Chondrocyte (in vitro differentiated cells): Measurements from ENCODE around the gene STOML1. TPM values are rescaled to one million over a fixed set of nuclear protein-coding genes. Genes with fewer than 3 reads are reported as not detected.

Experiments
- DNase-seq: peaks from one replicate; pipeline ENCODE4 v3.0.0; 2021; ENCODE audit warnings: mixed read lengths, low spot score
- H3K27ac Mint-ChIP-seq: one replicate; pipeline ENCODE4 v1.8.0; 2021; ENCODE audit warnings: mild to moderate bottlenecking, moderate library complexity, mixed read lengths; ENCODE audit not compliant: unreplicated experiment
- H3K27me3 Mint-ChIP-seq: 2 replicates; pipeline ENCODE4 v1.8.0; 2021; ENCODE audit warnings: low read depth, mixed read lengths
- H3K36me3 Mint-ChIP-seq: 2 replicates; pipeline ENCODE4 v1.8.0; 2021; ENCODE audit warnings: low read depth, mixed read lengths
- H3K4me1 Mint-ChIP-seq: 2 replicates; pipeline ENCODE4 v1.8.0; 2021; ENCODE audit warnings: low read depth, mild to moderate bottlenecking, mixed read lengths
- H3K4me3 Mint-ChIP-seq: one replicate; pipeline ENCODE4 v1.8.0; 2021; ENCODE audit warnings: mild to moderate bottlenecking, moderate library complexity, mixed read lengths; ENCODE audit not compliant: unreplicated experiment
- H3K9me3 Mint-ChIP-seq: 2 replicates; pipeline ENCODE4 v1.8.0; 2021; ENCODE audit warnings: low read depth, mixed read lengths
- total RNA-seq: library from RNA; stranded (reverse); gene quantifications from 3 replicates; pipeline ENCODE4 v1.2.1, GENCODE V29; 2021
- TF ChIP-seq, protein P1 (sequence below): fragments of 200-600 bp; sonication (generic); IDR thresholded peaks from 2 replicates; pipeline ENCODE4 v1.5.0; 2021; ENCODE audit warnings: antibody characterized with exemption, mild to moderate bottlenecking, moderate library complexity

Gene STOML1
- total RNA-seq, 1 donor from 2014 or later: 18.9 TPM

GRCh38 chr15:73994413-73994883 is 2.4 kb upstream of the STOML1 start, which contains the start of gene PML:
PML (plus strand) TSS chr15:73994716; CDS start chr15:73994813, 97 bp downstream.
- Mint-ChIP-seq H3K4me1 (peaks cover 75% of the 10 kb centered on the region), H3K36me3 (peaks cover 2% of the 10 kb centered on the region), H3K27me3 (no peaks in the 10 kb centered on the region), H3K9me3 (no peaks in the 10 kb centered on the region), H3K27ac (peak within 1 kb of the TSS; percentile 98), H3K4me3 (peak within 1 kb of the TSS; percentile 85)
- TF ChIP-seq, protein P1, sequence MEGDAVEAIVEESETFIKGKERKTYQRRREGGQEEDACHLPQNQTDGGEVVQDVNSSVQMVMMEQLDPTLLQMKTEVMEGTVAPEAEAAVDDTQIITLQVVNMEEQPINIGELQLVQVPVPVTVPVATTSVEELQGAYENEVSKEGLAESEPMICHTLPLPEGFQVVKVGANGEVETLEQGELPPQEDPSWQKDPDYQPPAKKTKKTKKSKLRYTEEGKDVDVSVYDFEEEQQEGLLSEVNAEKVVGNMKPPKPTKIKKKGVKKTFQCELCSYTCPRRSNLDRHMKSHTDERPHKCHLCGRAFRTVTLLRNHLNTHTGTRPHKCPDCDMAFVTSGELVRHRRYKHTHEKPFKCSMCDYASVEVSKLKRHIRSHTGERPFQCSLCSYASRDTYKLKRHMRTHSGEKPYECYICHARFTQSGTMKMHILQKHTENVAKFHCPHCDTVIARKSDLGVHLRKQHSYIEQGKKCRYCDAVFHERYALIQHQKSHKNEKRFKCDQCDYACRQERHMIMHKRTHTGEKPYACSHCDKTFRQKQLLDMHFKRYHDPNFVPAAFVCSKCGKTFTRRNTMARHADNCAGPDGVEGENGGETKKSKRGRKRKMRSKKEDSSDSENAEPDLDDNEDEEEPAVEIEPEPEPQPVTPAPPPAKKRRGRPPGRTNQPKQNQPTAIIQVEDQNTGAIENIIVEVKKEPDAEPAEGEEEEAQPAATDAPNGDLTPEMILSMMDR: no peak
- DNase-seq: peak; percentile 98

DNA sequence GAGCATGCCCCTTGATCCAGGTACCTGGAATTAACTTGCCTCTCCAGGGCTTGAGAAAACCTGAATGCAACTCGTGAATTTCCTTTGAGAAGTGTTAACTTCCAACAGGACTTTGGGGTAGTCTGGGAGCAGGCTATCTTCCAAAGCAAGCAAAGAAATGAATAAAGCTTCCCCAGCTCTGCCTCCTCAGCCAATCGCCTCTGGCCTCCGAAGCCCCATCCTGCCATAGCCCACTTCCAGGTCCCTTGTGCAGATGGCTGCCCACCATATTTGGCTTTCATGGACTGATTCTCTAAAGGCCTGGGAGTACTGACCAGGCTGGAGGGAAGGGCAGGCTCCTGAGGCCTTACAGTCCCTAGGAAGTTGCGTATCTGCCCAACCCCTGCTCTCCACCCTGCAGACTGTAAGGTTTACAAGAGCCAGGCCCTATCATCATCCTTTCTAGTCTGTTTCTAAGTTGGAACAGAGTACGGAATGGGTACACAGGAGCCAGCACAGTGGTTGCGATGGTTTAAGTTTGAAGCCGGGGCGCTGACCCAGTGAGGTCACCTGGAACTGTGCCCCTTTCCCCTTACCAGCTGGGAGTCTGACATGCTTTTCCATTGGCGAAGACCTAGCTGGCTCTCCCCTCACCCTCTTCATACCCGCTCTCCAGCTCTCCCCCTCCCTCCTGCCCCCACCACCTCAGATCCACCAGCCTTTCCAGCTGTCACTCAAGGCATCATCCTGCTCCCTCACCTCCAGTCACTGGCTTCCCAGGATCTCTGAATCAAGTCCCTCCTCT is 1.3 kb upstream of the STOML1 start:
- TF ChIP-seq, protein P1: no peak

DNA sequence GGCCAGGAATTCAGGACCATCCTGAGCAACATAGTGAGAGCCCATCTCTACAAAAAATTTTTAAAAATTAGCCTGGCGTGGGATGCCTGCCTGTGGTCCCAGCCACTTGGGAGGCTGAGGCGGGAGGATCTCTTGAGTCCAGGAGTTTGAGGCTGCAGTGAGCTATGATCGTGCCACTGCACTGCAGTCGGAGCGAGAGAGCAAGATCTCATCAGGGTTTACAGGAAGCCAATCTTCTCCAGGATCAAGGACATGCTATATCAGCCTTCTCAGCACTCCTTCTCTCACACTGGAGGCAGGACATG is 451 bp upstream of the STOML1 start:
- H3K4me1 Mint-ChIP-seq: peaks cover 85% of the 10 kb centered on the region
- no peaks in the 10 kb centered on the region for H3K27me3 Mint-ChIP-seq
- H3K4me3 Mint-ChIP-seq: peak overlapping the region; percentile 55
- H3K27ac Mint-ChIP-seq: peak overlapping the region; percentile 69
- DNase-seq: no peak
- H3K36me3 Mint-ChIP-seq: no peaks in the 10 kb centered on the region
- TF ChIP-seq, protein P1: peak; percentile 61
- H3K9me3 Mint-ChIP-seq: no peaks in the 10 kb centered on the region

More for the DNA sequence above, 1.3 kb upstream of the STOML1 start:
- Mint-ChIP-seq H3K27ac (peak overlapping the region; percentile 98), H3K4me1 (peaks cover 83% of the 10 kb centered on the region), H3K27me3 (no peaks in the 10 kb centered on the region), H3K9me3 (no peaks in the 10 kb centered on the region), H3K36me3 (no peaks in the 10 kb centered on the region), H3K4me3 (peak overlapping the region; percentile 85)
- DNase-seq: no peak

DNA sequence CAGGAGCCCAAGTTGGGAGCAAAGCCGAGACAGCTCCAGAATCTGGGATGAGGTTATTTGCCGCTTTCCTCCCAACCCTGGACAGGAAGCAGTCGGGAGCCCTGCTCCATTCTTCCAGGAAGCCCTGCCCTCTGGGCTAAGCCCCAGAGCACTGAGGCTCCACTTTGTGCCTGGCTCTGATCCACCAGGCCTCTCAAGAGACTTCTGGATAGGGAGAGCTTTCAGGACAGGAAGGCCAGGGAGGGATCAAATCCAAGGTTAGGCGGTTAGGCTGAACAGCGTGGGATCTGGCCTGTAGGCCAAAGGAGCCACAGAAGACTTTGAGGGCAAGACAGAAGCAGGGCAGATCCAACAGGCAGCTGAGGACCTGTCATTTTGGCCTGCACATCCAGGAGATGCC is 835 bp downstream of the STOML1 start:
- H3K4me3 Mint-ChIP-seq: peak overlapping the region; percentile 78
- no peaks in the 10 kb centered on the region for H3K9me3 Mint-ChIP-seq
- peak overlapping the region; percentile 69 for H3K27ac Mint-ChIP-seq
- peaks cover 85% of the 10 kb centered on the region for H3K4me1 Mint-ChIP-seq
- no peaks in the 10 kb centered on the region for H3K36me3 Mint-ChIP-seq
- H3K27me3 Mint-ChIP-seq: no peaks in the 10 kb centered on the region
- no peak for DNase-seq
- TF ChIP-seq, protein P1: no peak

GRCh38 chr15:73990250-73991005 is 1.7 kb downstream of the STOML1 start:
- Mint-ChIP-seq H3K36me3 (peaks cover 3% of the 10 kb centered on the region), H3K4me3 (no peak overlapping the region), H3K9me3 (no peaks in the 10 kb centered on the region), H3K27me3 (no peaks in the 10 kb centered on the region), H3K4me1 (peaks cover 84% of the 10 kb centered on the region), H3K27ac (peak overlapping the region; percentile 39)
- TF ChIP-seq, protein P1: no peak
- DNase-seq: no peak
